Lower leg skin (tissue), 4 donors: ENCODE measurements around the gene NPY1R. TPM values are rescaled to one million over a fixed set of nuclear protein-coding genes. Genes with fewer than 3 reads are reported as not detected.

ENCODE experiments used
- DNase-seq, 2 donors: peaks; one replicate each; pipeline ENCODE4 v3.0.0-alpha.2; 2019; ENCODE audit warnings: low spot score in 2 of 2
- H3K4me3 ChIP-seq: fragments of 200-600 bp; sonication (generic); 2 replicates; pipeline ENCODE4 v1.5.1; 2017; ENCODE audit warnings: mild to moderate bottlenecking, low read depth; ENCODE audit not compliant: poor library complexity, severe bottlenecking
- CTCF ChIP-seq, 3 donors: fragments of 450-650 bp; IDR thresholded peaks; one replicate each; pipeline ENCODE4 v1.5.1; 2016; ENCODE audit warnings: antibody characterized with exemption in 3 of 3, mild to moderate bottlenecking in 3 of 3, moderate library complexity in 2 of 3
- POLR2A ChIP-seq, 2 donors: fragments of 450-650 bp; IDR thresholded peaks; one replicate each; pipeline ENCODE4 v1.6.1; 2016 to 2017; ENCODE audit warnings: antibody characterized with exemption in 2 of 2, mild to moderate bottlenecking in 1 of 2, moderate library complexity in 1 of 2
- WGBS, 2 donors: methylation state at CpG; one replicate each; pipeline ENCODE4 v1.1.5; 2018; 5-methylcytosine and 5-hydroxymethylcytosine counted together
- intact Hi-C: fragments of 100-400 bp; cut with DNase I; formaldehyde crosslinking; loops from one replicate; pipeline ENCODE4 v1.15.0; 2023; ENCODE audit warnings: low total_unique reads
- total RNA-seq, 4 donors: library from RNA; depleted of rRNA; stranded (reverse); fragments of >200 nt; gene quantifications; one replicate each; pipeline ENCODE4 v1.1.0, GENCODE V29; 2016

NPY1R gene
- total RNA-seq, 4 donors from 2014 or later: 12.1 to 31.5 (median 19.8) TPM

- intact Hi-C loops: no loop called here
- TF ChIP-seq POLR2A (IDR thresholded peaks at IDR 0.05): no peak
- no peak for TF ChIP-seq CTCF (IDR thresholded peaks at IDR 0.05)
- no peak for DNase-seq
- 81% methylated on average over 3 of the region's 3 CpGs for WGBS, 2 donors
- H3K4me3 ChIP-seq: no peak overlapping the region
Measured at GRCh38 chr4:163274861-163275260, 57.5 kb downstream of the NPY1R start.

Other genes with a start within 250 kb of the NPY1R start
- 10 to 100 TPM; 22.7 to 42.7 (median 27.3) TPM for gene NAF1, start 165.7 kb downstream of the NPY1R start, total RNA-seq
- gene NPY5R, start 11.3 kb upstream of the NPY1R start, total RNA-seq: 1 to 10 TPM in 1 of 4 donors, under 1 TPM in 2, not detected in 1; 0.80 to 1.4 (median 0.83) TPM
- not detected for gene TKTL2, start 141.2 kb upstream of the NPY1R start, total RNA-seq
- gene TMA16, start 162.1 kb upstream of the NPY1R start, total RNA-seq: 10 to 100 TPM; 13.3 to 38.5 (median 20.7) TPM